Measurements from ENCODE around the gene C6orf136. TPM values are rescaled to one million over a fixed set of nuclear protein-coding genes. Genes with fewer than 3 reads are reported as not detected.
A peak's percentile ranks its signal among the peaks of the same experiment; 100 is the strongest.

C6orf136 gene
- total and polyA plus RNA-seq, 9 of the 15 experiments (the other 6 are each of a cell fraction or from before 2014, with no cell fraction given): 14.1 to 63.1 (median 18.4) TPM

DNA sequence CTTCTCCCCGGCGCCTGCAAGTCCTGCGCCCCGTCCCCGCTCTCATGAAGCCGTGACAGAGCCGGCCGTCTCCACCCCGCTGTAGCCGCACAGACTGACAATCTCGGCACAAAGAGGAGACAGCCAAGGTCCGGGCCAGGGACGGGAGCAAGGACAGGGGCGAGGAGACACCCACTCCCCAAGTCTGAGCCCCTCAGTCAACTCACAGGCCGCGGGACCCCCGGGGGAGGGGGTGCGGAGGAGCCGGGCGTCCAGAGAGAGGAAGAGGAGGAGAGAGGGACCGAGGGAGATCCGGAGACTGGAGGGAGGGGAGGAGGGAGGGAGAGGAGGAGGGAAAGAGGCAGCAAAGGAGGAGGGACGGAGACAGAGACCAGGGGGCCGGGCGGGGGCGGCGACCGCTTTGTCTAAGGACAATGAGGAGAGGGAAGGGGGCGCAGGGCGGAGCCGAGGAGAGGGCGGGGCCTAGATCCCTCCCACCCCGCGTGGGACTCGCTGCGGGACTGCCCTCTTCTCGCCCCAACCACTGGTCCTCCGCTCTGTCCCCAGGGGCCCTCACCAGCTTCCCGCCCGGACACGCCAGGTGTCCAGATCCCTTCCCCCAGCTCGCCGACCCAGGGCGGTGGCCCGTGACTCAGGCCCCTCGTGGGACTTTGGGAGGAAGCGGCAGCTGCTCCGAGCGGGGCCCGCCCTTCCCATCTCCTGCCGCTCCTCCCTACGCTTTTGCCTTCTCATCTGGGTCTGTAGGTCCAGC is 40.1 kb downstream of the C6orf136 start (continued):
- TF ChIP-seq MBD2 (IDR thresholded peaks at IDR 0.05; ENCODE audit: borderline replicate concordance, low read depth) (no peak), SIX5 (IDR thresholded peaks at IDR 0.05; ENCODE audit: borderline replicate concordance in 1 of 2, insufficient read depth in 1 of 2, low read depth in 1 of 2, low read length in 2 of 2) (no peak), GATAD2B (IDR thresholded peaks at IDR 0.05; ENCODE audit: borderline replicate concordance) (no peak), REST (IDR thresholded peaks at IDR 0.05; ENCODE audit: borderline replicate concordance) (peak; percentile 35), REST (CRISPR knock-in tag; IDR thresholded peaks at IDR 0.05; ENCODE audit: low read depth) (no peak), BDP1 (IDR thresholded peaks at IDR 0.05; ENCODE audit: insufficient read depth, insufficient read length) (no peak), POLR2G (IDR thresholded peaks at IDR 0.05; ENCODE audit: low read depth, low read length) (peak; percentile 85), GATAD2A (IDR thresholded peaks at IDR 0.05) (peak; percentile 91), NUFIP1 (IDR thresholded peaks at IDR 0.05; ENCODE audit: partially characterized antibody) (peak; percentile 37), HDAC1 (IDR thresholded peaks at IDR 0.05) (peak in 1 of 2 experiments; percentile 95; a peak in 3 of 4 replicates), GTF2B (IDR thresholded peaks at IDR 0.05; ENCODE audit: extremely low read depth, insufficient read length) (no peak), SLC30A9 (CRISPR knock-in tag; IDR thresholded peaks at IDR 0.05) (no peak), ZNF124 (CRISPR knock-in tag; IDR thresholded peaks at IDR 0.05) (no peak), RFX1 (IDR thresholded peaks at IDR 0.05) (no peak), ZNF511 (CRISPR knock-in tag; IDR thresholded peaks at IDR 0.05) (peak; percentile 63), ZNF57 (CRISPR knock-in tag; IDR thresholded peaks at IDR 0.05) (no peak), YY1 (IDR thresholded peaks at IDR 0.05; ENCODE audit: borderline replicate concordance in 1 of 3, control insufficient read depth in 1 of 3, extremely low read depth in 1 of 3, insufficient read depth in 3 of 3, insufficient read length in 1 of 3, insufficient replicate concordance in 2 of 3, low read depth in 1 of 3, low read length in 2 of 3) (peak in 2 of 3 experiments; percentile 43 to 68)

Data from K562 (cell line).